GM19452 (cell line): ENCODE measurements around the gene GH1.
"Not testable (repeated sequence)": the region's sequence is repeated elsewhere in the genome, so short reads cannot be mapped to it uniquely, and the experiment has no call there.

Experiments
- ATAC-seq: cut with Tn5 transposase; IDR thresholded peaks from one replicate; pipeline ENCODE4 v1.9.1; 2021; ENCODE audit not compliant: unreplicated experiment

Gene GH1

GRCh38 chr17:63918789-63919305 lies at the start of gene GH1:
Gene GH1 (minus strand): TSS chr17:63918839. CDS start chr17:63918776, 63 bp downstream.
- ATAC-seq: not testable (repeated sequence)

GRCh38 chr17:63967953-63968352 lies 49.3 kb upstream of the GH1 start:
- no peak for ATAC-seq

GRCh38 chr17:63966646-63967264 lies 48.1 kb upstream of the GH1 start:
- peak; percentile 66 for ATAC-seq

- ATAC-seq: no peak
These were observed 44.5 kb upstream of the GH1 start for GRCh38 chr17:63963123-63963522.

GRCh38 chr17:63962298-63962744 lies 43.7 kb upstream of the GH1 start:
- no peak for ATAC-seq

- no peak for ATAC-seq
These were observed 42.9 kb upstream of the GH1 start for GRCh38 chr17:63961355-63962212.

- ATAC-seq: no peak
These were observed 41.8 kb upstream of the GH1 start for GRCh38 chr17:63960430-63960829.

- no peak for ATAC-seq
These were observed 41.4 kb upstream of the GH1 start for GRCh38 chr17:63960006-63960405.

GRCh38 chr17:63956296-63956920 lies 37.8 kb upstream of the GH1 start:
- ATAC-seq: no peak

- ATAC-seq: no peak
These were observed 37.2 kb upstream of the GH1 start for GRCh38 chr17:63955791-63956190.

GRCh38 chr17:63955232-63955631 lies 36.6 kb upstream of the GH1 start:
- ATAC-seq: no peak

GRCh38 chr17:63954402-63955063 lies 35.9 kb upstream of the GH1 start:
- ATAC-seq: peak; percentile 80

GRCh38 chr17:63950940-63951907 lies 32.6 kb upstream of the GH1 start:
- ATAC-seq: no peak

GRCh38 chr17:63949576-63950250 lies 31.1 kb upstream of the GH1 start:
- no peak for ATAC-seq

- ATAC-seq: no peak
These were observed 29.9 kb upstream of the GH1 start for GRCh38 chr17:63948521-63948920.

GRCh38 chr17:63947711-63948330 lies 29.2 kb upstream of the GH1 start:
- ATAC-seq: no peak

GRCh38 chr17:63946440-63947363 lies 28.1 kb upstream of the GH1 start:
- ATAC-seq: peak; percentile 78
